NCI-H1092 (cell line): ENCODE data around the gene CCDC51.

ENCODE experiments used
- DNase-seq: peaks from one replicate; lab custom pipeline; 2025; lab: John Stamatoyannopoulos, UW

Gene CCDC51

GRCh38 chr3:48433472-48434118 is 6.3 kb downstream of the CCDC51 start:
- no peak for DNase-seq

GRCh38 chr3:48432411-48433371 is 7.2 kb downstream of the CCDC51 start:
- no peak for DNase-seq

GRCh38 chr3:48431224-48432029 is 8.5 kb downstream of the CCDC51 start:
- no peak for DNase-seq

GRCh38 chr3:48430708-48431101 is 9.2 kb downstream of the CCDC51 start:
- DNase-seq = no peak

- peak; percentile 65 for DNase-seq
These were observed 9.8 kb downstream of the CCDC51 start, which contains the start of gene PLXNB1 for GRCh38 chr3:48429960-48430707. Gene PLXNB1 (minus strand): TSS chr3:48430086. CDS start chr3:48424611, 5,475 bp downstream.

- DNase-seq = peak; percentile 44
These were observed 10.5 kb downstream of the CCDC51 start for GRCh38 chr3:48429317-48429959.

- peak; percentile 11 for DNase-seq
These were observed 11.2 kb downstream of the CCDC51 start for GRCh38 chr3:48428572-48429316.

- no peak for DNase-seq
These were observed 11.8 kb downstream of the CCDC51 start for GRCh38 chr3:48428088-48428571.

- no peak for DNase-seq
These were observed 12.3 kb downstream of the CCDC51 start for GRCh38 chr3:48427630-48427962.

GRCh38 chr3:48426944-48427629 is 12.8 kb downstream of the CCDC51 start:
- DNase-seq = no peak

- DNase-seq = no peak
These were observed 13.5 kb downstream of the CCDC51 start for GRCh38 chr3:48426401-48426909.

GRCh38 chr3:48425281-48425812 is 14.6 kb downstream of the CCDC51 start:
- DNase-seq = no peak

GRCh38 chr3:48423883-48424695 is 15.8 kb downstream of the CCDC51 start:
- DNase-seq = no peak

GRCh38 chr3:48423241-48423882 is 16.6 kb downstream of the CCDC51 start:
- DNase-seq = no peak

GRCh38 chr3:48422681-48423080 is 17.2 kb downstream of the CCDC51 start:
- no peak for DNase-seq

GRCh38 chr3:48422272-48422671 is 17.6 kb downstream of the CCDC51 start:
- DNase-seq = no peak

- no peak for DNase-seq
These were observed 19.4 kb downstream of the CCDC51 start for GRCh38 chr3:48420561-48420960.

- DNase-seq = no peak
These were observed 20.3 kb downstream of the CCDC51 start for GRCh38 chr3:48419597-48419996.
